Prostate gland (tissue), 2 donors: ENCODE measurements around the gene RNF217.

ENCODE experiments used
- CTCF ChIP-seq, 4 experiments: fragments of 200-600 bp in 2 of 4; fragments of 450-650 bp in 2 of 4; sonication (generic) in 2 of 4; IDR thresholded peaks; 1 replicate in 3 of 4; 2 replicates in 1 of 4; pipeline ENCODE4 v1.5.1; 2016 to 2019; ENCODE audit warnings: antibody characterized with exemption in 4 of 4, mild to moderate bottlenecking in 2 of 4, moderate library complexity in 2 of 4
- POLR2A ChIP-seq: fragments of 450-650 bp; IDR thresholded peaks from one replicate; pipeline ENCODE4 v1.6.1; 2016; ENCODE audit warnings: antibody characterized with exemption, mild to moderate bottlenecking
- POLR2AphosphoS5 ChIP-seq: sonication (generic); formaldehyde crosslinking; IDR thresholded peaks from one replicate; pipeline ENCODE4 v1.6.1; 2017; ENCODE audit warnings: antibody characterized with exemption

- TF ChIP-seq CTCF (IDR thresholded peaks at IDR 0.05) (no peak), POLR2AphosphoS5 (no peak), POLR2A (no peak)
Observed at GRCh38 chr6:124913056-124913455, 49.2 kb upstream of the RNF217 start.
